H9 (cell line): ENCODE data around the gene CHRNA3. TPM values are rescaled to one million over a fixed set of nuclear protein-coding genes. Genes with fewer than 3 reads are reported as not detected.
A peak's percentile ranks its signal among the peaks of the same experiment; 100 is the strongest.

Experiments used
- DNase-seq: peaks from one replicate; pipeline ENCODE4 v3.0.0-alpha.2; 2017
- H2AFZ ChIP-seq: one replicate; pipeline ENCODE4 v1.6.1; 2013; ENCODE audit warnings: mild to moderate bottlenecking, low read length, control low read depth, moderate library complexity
- H2AK5ac ChIP-seq: 2 replicates; pipeline ENCODE4 v1.6.1; 2013; ENCODE audit warnings: low read length, control low read depth, mixed read lengths; ENCODE audit not compliant: insufficient read length
- H2BK120ac ChIP-seq: one replicate; pipeline ENCODE4 v1.6.1; 2013; ENCODE audit warnings: low read depth, mild to moderate bottlenecking, low read length, control low read depth, inconsistent platforms; ENCODE audit not compliant: poor library complexity, severe bottlenecking
- H2BK12ac ChIP-seq: 2 replicates; pipeline ENCODE4 v1.6.1; 2013; ENCODE audit warnings: low read length, control low read depth, mixed read lengths, low read depth; ENCODE audit not compliant: insufficient read length
- H2BK15ac ChIP-seq: 2 replicates; pipeline ENCODE4 v1.6.1; 2013; ENCODE audit warnings: low read depth, low read length, control low read depth
- H2BK20ac ChIP-seq: one replicate; pipeline ENCODE4 v1.6.1; 2013; ENCODE audit warnings: low read depth, mild to moderate bottlenecking, low read length, control low read depth, inconsistent platforms; ENCODE audit not compliant: poor library complexity, severe bottlenecking
- H2BK5ac ChIP-seq: 2 replicates; pipeline ENCODE4 v1.6.1; 2013; ENCODE audit warnings: low read length, control low read depth, mixed read lengths; ENCODE audit not compliant: insufficient read length
- H3K14ac ChIP-seq: 2 replicates; pipeline ENCODE4 v1.6.1; 2013; ENCODE audit warnings: low read length, control low read depth; ENCODE audit not compliant: insufficient read depth
- H3K18ac ChIP-seq: 2 replicates; pipeline ENCODE4 v1.6.1; 2013; ENCODE audit warnings: low read depth, mild to moderate bottlenecking, mixed read lengths, low read length, control low read depth; ENCODE audit not compliant: insufficient read length
- H3K23ac ChIP-seq: 2 replicates; pipeline ENCODE4 v1.6.1; 2013; ENCODE audit warnings: low read length, control low read depth, mixed read lengths, low read depth; ENCODE audit not compliant: insufficient read length
- H3K23me2 ChIP-seq: 2 replicates; pipeline ENCODE4 v1.6.1; 2013; ENCODE audit warnings: low read depth, mild to moderate bottlenecking, mixed read lengths, low read length, control low read depth; ENCODE audit not compliant: insufficient read length, poor library complexity, severe bottlenecking
- H3K27ac ChIP-seq: 2 replicates; pipeline ENCODE4 v1.5.1; 2013; ENCODE audit warnings: low read length, control low read depth, mixed read lengths, low read depth; ENCODE audit not compliant: insufficient read length
- H3K27me3 ChIP-seq: 2 replicates; pipeline ENCODE4 v1.6.1; 2013; ENCODE audit warnings: low read length, control low read depth, inconsistent platforms; ENCODE audit not compliant: insufficient read depth
- H3K4ac ChIP-seq: 2 replicates; pipeline ENCODE4 v1.6.1; 2013; ENCODE audit warnings: low read depth, mild to moderate bottlenecking, control low read depth, inconsistent platforms, low read length, moderate library complexity
- H3K4me1 ChIP-seq: 2 replicates; pipeline ENCODE4 v1.6.1; 2013; ENCODE audit warnings: low read length, control low read depth, inconsistent platforms; ENCODE audit not compliant: insufficient read depth
- H3K4me2 ChIP-seq: 2 replicates; pipeline ENCODE4 v1.6.1; 2013; ENCODE audit warnings: low read length, control low read depth, mixed read lengths; ENCODE audit not compliant: insufficient read length, insufficient read depth
- H3K56ac ChIP-seq: 2 replicates; pipeline ENCODE4 v1.6.1; 2013; ENCODE audit warnings: low read depth, mild to moderate bottlenecking, mixed read lengths, low read length, control low read depth; ENCODE audit not compliant: insufficient read length
- H3K79me1 ChIP-seq: 2 replicates; pipeline ENCODE4 v1.6.1; 2013; ENCODE audit warnings: low read depth, mild to moderate bottlenecking, moderate library complexity, low read length, control low read depth, inconsistent platforms; ENCODE audit not compliant: insufficient read depth, poor library complexity, severe bottlenecking
- H3K79me2 ChIP-seq: 2 replicates; pipeline ENCODE4 v1.6.1; 2013; ENCODE audit warnings: low read length, control low read depth, inconsistent platforms; ENCODE audit not compliant: insufficient read depth
- H3K9ac ChIP-seq: 2 replicates; pipeline ENCODE4 v1.6.1; 2013; ENCODE audit warnings: low read length, control low read depth, mixed read lengths; ENCODE audit not compliant: insufficient read length; ENCODE audit errors: extremely low read depth
- H3K9me3 ChIP-seq: one replicate; pipeline ENCODE4 v1.6.1; 2013; ENCODE audit warnings: low read depth, low read length, inconsistent platforms; ENCODE audit not compliant: control insufficient read depth
- H3T11ph ChIP-seq: one replicate; pipeline ENCODE4 v1.6.1; 2013; ENCODE audit warnings: mild to moderate bottlenecking, low read length, control low read depth, inconsistent platforms
- H4K20me1 ChIP-seq: one replicate; pipeline ENCODE4 v1.6.1; 2013; ENCODE audit not compliant: control insufficient read depth, insufficient read length, insufficient read depth
- H4K5ac ChIP-seq: 2 replicates; pipeline ENCODE4 v1.6.1; 2013; ENCODE audit warnings: low read depth, mild to moderate bottlenecking, mixed read lengths, low read length, control low read depth; ENCODE audit not compliant: insufficient read length
- H4K8ac ChIP-seq: replicated peaks from 2 replicates; pipeline ENCODE4 v1.6.1; 2013; ENCODE audit warnings: low read length, control low read depth, mixed read lengths, low read depth; ENCODE audit not compliant: insufficient read length
- H4K91ac ChIP-seq: 2 replicates; pipeline ENCODE4 v1.6.1; 2013; ENCODE audit warnings: low read depth, mild to moderate bottlenecking, moderate library complexity, mixed read lengths, low read length, control low read depth; ENCODE audit not compliant: insufficient read length
- H3K27ac Mint-ChIP-seq, 3 experiments: 2 replicates in 2 of 3; 3 replicates in 1 of 3; pipeline ENCODE4 v1.8.0; 2020 to 2021; ENCODE audit warnings: mixed read lengths in 3 of 3, mild to moderate bottlenecking in 1 of 3, moderate library complexity in 1 of 3
- H3K27me3 Mint-ChIP-seq: 2 replicates; pipeline ENCODE4 v1.8.0; 2021; ENCODE audit warnings: low read depth, mild to moderate bottlenecking, moderate library complexity, mixed read lengths
- H3K36me3 Mint-ChIP-seq, 3 experiments: 2 replicates in 2 of 3; 3 replicates in 1 of 3; pipeline ENCODE4 v1.8.0; 2020 to 2021; ENCODE audit warnings: low read depth in 3 of 3, mixed read lengths in 3 of 3; ENCODE audit not compliant: insufficient read depth in 1 of 3
- H3K4me1 Mint-ChIP-seq, 2 experiments: 2 replicates each; pipeline ENCODE4 v1.8.0; 2020; ENCODE audit warnings: mixed read lengths in 2 of 2
- H3K4me3 Mint-ChIP-seq, 2 experiments: 2 replicates in 1 of 2; 3 replicates in 1 of 2; pipeline ENCODE4 v1.8.0; 2020 to 2021; ENCODE audit warnings: mild to moderate bottlenecking in 2 of 2, mixed read lengths in 2 of 2, moderate library complexity in 1 of 2
- H3K9me3 Mint-ChIP-seq, 2 experiments: 2 replicates in 1 of 2; 3 replicates in 1 of 2; pipeline ENCODE4 v1.8.0; 2020; ENCODE audit warnings: mild to moderate bottlenecking in 2 of 2, mixed read lengths in 2 of 2, moderate library complexity in 1 of 2
- CTCF ChIP-seq: fragments of 200-600 bp; sonication (generic); conservative IDR thresholded peaks from 3 replicates; pipeline ENCODE4 v1.8.0; 2021; ENCODE audit warnings: antibody characterized with exemption, mild to moderate bottlenecking
- WGBS: extraction: QIAGEN DNeasy Blood & Tissue Kit; methylation state at CpG from one replicate; pipeline ENCODE4 v1.1.7; 2013; ENCODE audit warnings: missing lambda C conversion rate, low lambda C conversion rate, mixed read lengths; ENCODE audit not compliant: insufficient read length; ENCODE audit errors: extremely low coverage; 5-methylcytosine and 5-hydroxymethylcytosine counted together
- total RNA-seq: library from RNA; stranded (reverse); gene quantifications from 2 replicates; pipeline ENCODE4 v1.2.1, GENCODE V29; 2021

The CHRNA3 gene
- total RNA-seq, 1 experiment from 2014 or later, result 0.81 TPM

GRCh38 chr15:78567531-78567930 is 53.3 kb downstream of the CHRNA3 start:
- DNase-seq, result no peak
- H2AFZ ChIP-seq, result no peak overlapping the region
- no peak overlapping the region for H4K91ac ChIP-seq
- H3K23ac ChIP-seq, result no peak overlapping the region
- no peak overlapping the region for H4K8ac ChIP-seq
- H3K18ac ChIP-seq, result no peak overlapping the region
- H3T11ph ChIP-seq, result no peak overlapping the region
- no peaks in the 10 kb centered on the region for H3K9me3 ChIP-seq
- Mint-ChIP-seq H3K36me3 (peaks cover 0 to 3% (median 1%) of the 10 kb centered on the region in 3 experiments; a peak in 3 of 7 replicates), H3K9me3 (no peaks in the 10 kb centered on the region), H3K4me1 (peaks cover 23 to 26% of the 10 kb centered on the region in 2 experiments), H3K4me3 (peak overlapping the region; percentile 11 to 63; a peak in 4 of 5 replicates), H3K27ac (no peak overlapping the region), H3K27me3 (no peaks in the 10 kb centered on the region; the same call in 1 of the 2 replicates)
- no peaks in the 10 kb centered on the region for H3K4me1 ChIP-seq
- H2BK15ac ChIP-seq, result no peak overlapping the region
- WGBS, result no CpG with 5 or more reads among the region's 4 CpGs
- H3K9ac ChIP-seq, result no peak overlapping the region
- no peak overlapping the region for H2BK120ac ChIP-seq
- no peak overlapping the region for H3K4ac ChIP-seq
- H2BK20ac ChIP-seq, result no peak overlapping the region
- H3K14ac ChIP-seq, result no peak overlapping the region
- 0 out of 2 replicates have a peak, but pooled peaks cover 3% of the 10 kb centered on the region for H3K79me2 ChIP-seq
- no peak overlapping the region for H2BK5ac ChIP-seq
- no peak for TF ChIP-seq CTCF
- H2BK12ac ChIP-seq, result no peak overlapping the region
- H3K79me1 ChIP-seq, result no peaks in the 10 kb centered on the region
- no peak overlapping the region for H2AK5ac ChIP-seq
- no peak overlapping the region for H3K4me2 ChIP-seq
- H3K27me3 ChIP-seq, result no peaks in the 10 kb centered on the region
- H4K5ac ChIP-seq, result no peak overlapping the region
- no peak overlapping the region for H3K56ac ChIP-seq
- H4K20me1 ChIP-seq, result no peaks in the 10 kb centered on the region
- H3K27ac ChIP-seq, result no peak overlapping the region
- peaks cover 6% of the 10 kb centered on the region for H3K23me2 ChIP-seq
